HepG2 (cell line): Measurements from ENCODE around the gene HECTD1. TPM values are rescaled to one million over a fixed set of nuclear protein-coding genes. Genes with fewer than 3 reads are reported as not detected.
A peak's percentile ranks its signal among the peaks of the same experiment; 100 is the strongest.

Source experiments
- ATAC-seq: fragments of 200-7000 bp; cut with Tn5 transposase; 3 replicates; pipeline ENCODE4 v1.9.1; 2020; ENCODE audit warnings: mild to moderate bottlenecking, moderate library complexity
- BruUV-seq: library from RNA; stranded (reverse); fragments of 400-500 nt; replicated peaks from 2 replicates; lab custom pipeline; 2021; lab: Mats Ljungman, UMichigan
- CTCF ChIA-PET: fragments of 300-600 bp; formaldehyde crosslinking; extraction: SDS; loops from one replicate; lab custom pipeline; 2021; ENCODE audit warnings: low total read pairs, inconsistent platforms, low intra/inter-chr PET ratio; lab: Yijun Ruan, JAX
- POLR2A ChIA-PET: fragments of 350-600 bp; sonication (Branson Sonifier 250); formaldehyde crosslinking; loops from one replicate; lab custom pipeline; 2020; ENCODE audit warnings: antibody characterized with exemption, inconsistent platforms; lab: Yijun Ruan, JAX
- DNase-seq: peaks from one replicate; pipeline ENCODE4 v3.0.0-alpha.2; 2015; ENCODE audit warnings: low spot score
- FAIRE-seq: peaks from 3 replicates; lab custom pipeline; 2011; peaks lifted over from hg19 to GRCh38; lab: Jason Lieb, UNC
- H2AFZ ChIP-seq: one replicate; pipeline ENCODE4 v1.6.1; 2011; ENCODE audit warnings: low read length, inconsistent platforms
- H3K27ac ChIP-seq: fragments of 300-600 bp; 3 replicates; pipeline ENCODE4 v1.8.0; 2011; ENCODE audit warnings: mixed run types, mild to moderate bottlenecking, mixed read lengths, low read length, inconsistent platforms; ENCODE audit not compliant: insufficient read depth; ENCODE audit errors: extremely low read length
- H3K27me3 ChIP-seq, 2 experiments: fragments of 200-600 bp in 1 of 2; 2 replicates in 1 of 2; 3 replicates in 1 of 2; pipeline versions ENCODE4 v1.6.0 to v1.8.0; 2011; ENCODE audit warnings: low read length in 2 of 2, mild to moderate bottlenecking in 2 of 2, moderate library complexity in 2 of 2, inconsistent platforms in 1 of 2; ENCODE audit not compliant: insufficient read depth in 2 of 2, control insufficient read depth in 1 of 2
- H3K36me3 ChIP-seq, 2 experiments: fragments of 200-600 bp in 1 of 2; replicated peaks in 1 of 2; 2 replicates in 1 of 2; 3 replicates in 1 of 2; pipeline versions ENCODE4 v1.5.1 to v1.8.0; 2011; ENCODE audit warnings: low read length in 2 of 2, inconsistent platforms in 1 of 2; ENCODE audit not compliant: insufficient read depth in 2 of 2, control insufficient read depth in 1 of 2
- H3K4me1 ChIP-seq: 2 replicates; pipeline ENCODE4 v1.5.1; 2012; ENCODE audit warnings: low read length, inconsistent platforms; ENCODE audit not compliant: insufficient read depth
- H3K4me2 ChIP-seq: 2 replicates; pipeline ENCODE4 v1.6.0; 2011; ENCODE audit warnings: low read depth, low read length, inconsistent platforms
- H3K4me3 ChIP-seq, 3 experiments: fragments of 200-600 bp in 1 of 3; sonication (generic), shearing (Covaris generic) in 1 of 3; replicated peaks in 1 of 3; 2 replicates each; pipeline ENCODE4 v1.5.1; 2011 to 2016; ENCODE audit warnings: low read length in 3 of 3, inconsistent platforms in 2 of 3, low read depth in 2 of 3, mild to moderate bottlenecking in 2 of 3, control low read depth in 1 of 3, mixed read lengths in 1 of 3; ENCODE audit not compliant: insufficient read depth in 1 of 3
- H3K79me2 ChIP-seq: one replicate; pipeline ENCODE4 v1.6.1; 2011; ENCODE audit warnings: low read length, inconsistent platforms; ENCODE audit not compliant: insufficient read depth
- H3K9ac ChIP-seq: 2 replicates; pipeline ENCODE4 v1.6.0; 2011; ENCODE audit warnings: mild to moderate bottlenecking, low read depth, low read length, inconsistent platforms; ENCODE audit not compliant: insufficient read depth
- H3K9me3 ChIP-seq: 2 replicates; pipeline ENCODE4 v1.5.1; 2012; ENCODE audit warnings: mild to moderate bottlenecking, low read length
- H4K20me1 ChIP-seq: 2 replicates; pipeline ENCODE4 v1.6.0; 2011; ENCODE audit warnings: inconsistent platforms, mild to moderate bottlenecking, low read length, moderate library complexity; ENCODE audit not compliant: insufficient read depth
- PHF21A ChIP-seq: sonication (generic); formaldehyde crosslinking; IDR thresholded peaks from 2 replicates; pipeline ENCODE4 v1.5.0; 2020; ENCODE audit warnings: mild to moderate bottlenecking, missing genetic modification reagents
- ZNF251 ChIP-seq: sonication (generic); formaldehyde crosslinking; IDR thresholded peaks from 2 replicates; pipeline ENCODE4 v1.9.0; 2021; ENCODE audit warnings: mild to moderate bottlenecking, missing genetic modification reagents
- ZNF350 ChIP-seq: sonication (generic); formaldehyde crosslinking; IDR thresholded peaks from 2 replicates; pipeline ENCODE4 v1.4.0; 2020; ENCODE audit warnings: mild to moderate bottlenecking, low read depth, missing genetic modification reagents, borderline replicate concordance
- WGBS: methylation state at CpG from one replicate; pipeline ENCODE4 v1.1.6; 2017; ENCODE audit warnings: low lambda C conversion rate; 5-methylcytosine and 5-hydroxymethylcytosine counted together
- in situ Hi-C: cut with HindIII; loops from 2 replicates; pipeline ENCODE4 v1.10.0; 2017; ENCODE audit warnings: low pct_unique_long_range_greater_than_20kb; ENCODE audit not compliant: extremely low pct_ligation_motif_present
- intact Hi-C: fragments of 100-400 bp; cut with micrococcal nuclease; formaldehyde crosslinking; loops from one replicate; pipeline ENCODE4 v1.10.0; 2022; ENCODE audit not compliant: unreplicated experiment
- polyA plus RNA-seq, 8 experiments: library from polyadenylated mRNA; depleted of rRNA in 3 of 8; stranded (reverse) in 7 of 8; unstranded in 1 of 8; fragments of >200 nt; fragmentation: Illumina TruSeq in 4 of 8; extraction: Trizol in 4 of 8; gene quantifications; 2 replicates each; pipeline versions ENCODE4 v1.2.1 to v1.2.3, GENCODE V29; 2011 to 2016; ENCODE audit warnings: low read depth in 4 of 8, missing spikeins in 1 of 8, mixed read lengths in 1 of 8; ENCODE audit not compliant: insufficient read depth in 1 of 8
- total RNA-seq, 5 experiments: library from RNA; depleted of rRNA; stranded (reverse); fragments of >200 nt; fragmentation: Illumina TruSeq; extraction: Trizol; gene quantifications; 2 replicates each; pipeline ENCODE4 v1.2.3, GENCODE V29; 2016; ENCODE audit warnings: low read depth in 1 of 5
- TF ChIP-seq, protein P1 (sequence below): IDR thresholded peaks from 2 replicates; pipeline ENCODE4 v1.6.1; 2016; ENCODE audit warnings: mild to moderate bottlenecking, missing biosample characterization, missing genetic modification reagents
- TF ChIP-seq, protein P2 (sequence below): sonication (generic); formaldehyde crosslinking; IDR thresholded peaks from 2 replicates; pipeline ENCODE4 v1.4.0; 2020; ENCODE audit warnings: missing genetic modification reagents, mild to moderate bottlenecking, borderline replicate concordance
- TF ChIP-seq, protein P3 (sequence below): sonication (generic); formaldehyde crosslinking; IDR thresholded peaks from 2 replicates; pipeline ENCODE4 v1.5.1; 2020; ENCODE audit warnings: mild to moderate bottlenecking, missing genetic modification reagents
- TF ChIP-seq, protein P4 (sequence below): sonication (generic); formaldehyde crosslinking; IDR thresholded peaks from 2 replicates; pipeline ENCODE4 v1.4.0; 2020; ENCODE audit warnings: missing genetic modification reagents
- TF ChIP-seq, protein P5 (sequence below): sonication (generic); formaldehyde crosslinking; IDR thresholded peaks from 2 replicates; pipeline ENCODE4 v1.4.0; 2020; ENCODE audit warnings: missing genetic modification reagents, mild to moderate bottlenecking, borderline replicate concordance

HECTD1 gene
- total and polyA plus RNA-seq, 2 of the 13 experiments (the other 11 are each of a cell fraction or from before 2014, with no cell fraction given): 312 to 560 TPM

DNA sequence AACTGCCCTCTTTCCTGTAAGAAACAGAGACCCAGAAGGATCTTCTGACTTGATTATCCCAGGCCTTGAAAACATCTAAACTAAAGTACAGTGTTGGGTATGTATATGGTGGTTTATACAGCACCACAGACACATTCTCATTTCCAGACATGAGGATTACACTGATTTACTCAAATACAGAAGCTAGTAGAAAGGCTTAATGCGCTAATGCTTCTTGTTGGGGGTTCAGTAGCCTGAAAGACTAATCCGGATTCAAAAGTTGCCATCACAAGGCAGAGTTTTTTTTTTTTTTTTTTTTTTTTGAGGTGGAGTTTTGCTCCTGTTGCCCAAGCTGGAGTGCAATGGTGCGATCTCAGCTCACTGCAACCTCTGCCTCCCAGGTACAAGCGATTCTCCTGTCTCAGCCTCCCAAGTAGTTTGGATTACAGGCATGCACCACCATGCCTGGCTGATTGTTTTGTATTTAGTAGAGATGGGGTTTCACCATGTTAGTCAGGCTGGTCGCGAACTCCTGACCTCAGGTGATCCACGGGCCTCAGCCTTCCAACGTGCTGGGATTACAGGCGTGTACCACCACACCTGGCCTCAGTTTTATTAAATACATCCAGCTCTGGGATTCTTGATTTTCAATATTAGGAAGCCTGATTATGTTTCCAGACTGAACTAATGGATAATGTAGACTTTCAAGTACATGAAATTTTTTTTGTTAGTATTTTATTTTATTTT is 46.3 kb upstream of the HECTD1 start:
- FAIRE-seq (no peak), DNase-seq (no peak), ATAC-seq (no peak)
- 86% methylated on average over 9 of the region's 9 CpGs for WGBS
- H2AFZ ChIP-seq: no peak overlapping the region
- no peaks in the 10 kb centered on the region for H3K9me3 ChIP-seq
- no peaks in the 10 kb centered on the region for H4K20me1 ChIP-seq
- no TSS peak for BruUV-seq
- CTCF ChIA-PET: no interaction called here
- H3K27me3 ChIP-seq: no peaks in the 10 kb centered on the region; a peak in 1 of 5 replicates
- intact Hi-C loops: no loop called here
- H3K4me3 ChIP-seq: no peak overlapping the region
- no peaks in the 10 kb centered on the region for H3K79me2 ChIP-seq
- in situ Hi-C loops: no loop called here
- POLR2A ChIA-PET: interaction anchor here (0.9 to 14.8 kb wide), 3 partner anchors 22 to 166 kb away, joined by 4 to 323 read pairs (median 121); partner anchors contain the start of genes HEATR5A and HECTD1
- H3K36me3 ChIP-seq: no peaks in the 10 kb centered on the region
- H3K27ac ChIP-seq: no peak overlapping the region
- H3K9ac ChIP-seq: no peak overlapping the region
- H3K4me2 ChIP-seq: no peak overlapping the region
- H3K4me1 ChIP-seq: peaks cover 79% of the 10 kb centered on the region
- TF ChIP-seq, protein P1, sequence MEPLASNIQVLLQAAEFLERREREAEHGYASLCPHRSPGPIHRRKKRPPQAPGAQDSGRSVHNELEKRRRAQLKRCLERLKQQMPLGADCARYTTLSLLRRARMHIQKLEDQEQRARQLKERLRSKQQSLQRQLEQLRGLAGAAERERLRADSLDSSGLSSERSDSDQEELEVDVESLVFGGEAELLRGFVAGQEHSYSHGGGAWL (CRISPR knock-in tag): 0 out of 2 replicates have a peak, but pooled peaks have one; percentile 42
- TF ChIP-seq, protein P2, sequence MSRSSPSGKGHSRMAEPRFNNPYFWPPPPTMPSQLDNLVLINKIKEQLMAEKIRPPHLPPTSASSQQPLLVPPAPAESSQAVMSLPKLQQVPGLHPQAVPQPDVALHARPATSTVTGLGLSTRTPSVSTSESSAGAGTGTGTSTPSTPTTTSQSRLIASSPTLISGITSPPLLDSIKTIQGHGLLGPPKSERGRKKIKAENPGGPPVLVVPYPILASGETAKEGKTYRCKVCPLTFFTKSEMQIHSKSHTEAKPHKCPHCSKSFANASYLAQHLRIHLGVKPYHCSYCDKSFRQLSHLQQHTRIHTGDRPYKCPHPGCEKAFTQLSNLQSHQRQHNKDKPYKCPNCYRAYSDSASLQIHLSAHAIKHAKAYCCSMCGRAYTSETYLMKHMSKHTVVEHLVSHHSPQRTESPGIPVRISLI (CRISPR knock-in tag): 0 out of 2 replicates have a peak, but pooled peaks have one; percentile 33
- TF ChIP-seq ZNF251 (CRISPR knock-in tag) (0 out of 2 replicates have a peak, but pooled peaks have one; percentile 29), PHF21A (CRISPR knock-in tag) (no peak), ZNF350 (CRISPR knock-in tag) (peak; percentile 39; the same call in 1 of the 2 replicates)
- TF ChIP-seq, protein P3, sequence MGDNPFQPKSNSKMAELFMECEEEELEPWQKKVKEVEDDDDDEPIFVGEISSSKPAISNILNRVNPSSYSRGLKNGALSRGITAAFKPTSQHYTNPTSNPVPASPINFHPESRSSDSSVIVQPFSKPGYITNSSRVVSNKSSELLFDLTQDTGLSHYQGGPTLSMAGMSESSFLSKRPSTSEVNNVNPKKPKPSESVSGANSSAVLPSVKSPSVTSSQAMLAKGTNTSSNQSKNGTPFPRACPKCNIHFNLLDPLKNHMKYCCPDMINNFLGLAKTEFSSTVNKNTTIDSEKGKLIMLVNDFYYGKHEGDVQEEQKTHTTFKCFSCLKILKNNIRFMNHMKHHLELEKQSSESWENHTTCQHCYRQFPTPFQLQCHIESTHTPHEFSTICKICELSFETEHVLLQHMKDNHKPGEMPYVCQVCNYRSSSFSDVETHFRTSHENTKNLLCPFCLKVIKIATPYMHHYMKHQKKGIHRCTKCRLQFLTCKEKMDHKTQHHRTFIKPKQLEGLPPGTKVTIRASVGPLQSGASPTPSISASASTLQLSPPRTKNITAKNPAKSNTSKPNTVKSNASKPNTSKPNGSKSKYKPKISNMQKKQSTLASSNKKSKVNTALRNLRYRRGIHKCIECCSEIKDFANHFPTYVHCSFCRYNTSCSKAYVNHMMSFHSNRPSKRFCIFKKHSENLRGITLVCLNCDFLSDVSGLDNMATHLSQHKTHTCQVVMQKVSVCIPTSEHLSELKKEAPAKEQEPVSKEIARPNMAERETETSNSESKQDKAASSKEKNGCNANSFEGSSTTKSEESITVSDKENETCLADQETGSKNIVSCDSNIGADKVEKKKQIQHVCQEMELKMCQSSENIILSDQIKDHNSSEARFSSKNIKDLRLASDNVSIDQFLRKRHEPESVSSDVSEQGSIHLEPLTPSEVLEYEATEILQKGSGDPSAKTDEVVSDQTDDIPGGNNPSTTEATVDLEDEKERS (CRISPR knock-in tag): 0 out of 2 replicates have a peak, but pooled peaks have one; percentile 16
- TF ChIP-seq, protein P4, sequence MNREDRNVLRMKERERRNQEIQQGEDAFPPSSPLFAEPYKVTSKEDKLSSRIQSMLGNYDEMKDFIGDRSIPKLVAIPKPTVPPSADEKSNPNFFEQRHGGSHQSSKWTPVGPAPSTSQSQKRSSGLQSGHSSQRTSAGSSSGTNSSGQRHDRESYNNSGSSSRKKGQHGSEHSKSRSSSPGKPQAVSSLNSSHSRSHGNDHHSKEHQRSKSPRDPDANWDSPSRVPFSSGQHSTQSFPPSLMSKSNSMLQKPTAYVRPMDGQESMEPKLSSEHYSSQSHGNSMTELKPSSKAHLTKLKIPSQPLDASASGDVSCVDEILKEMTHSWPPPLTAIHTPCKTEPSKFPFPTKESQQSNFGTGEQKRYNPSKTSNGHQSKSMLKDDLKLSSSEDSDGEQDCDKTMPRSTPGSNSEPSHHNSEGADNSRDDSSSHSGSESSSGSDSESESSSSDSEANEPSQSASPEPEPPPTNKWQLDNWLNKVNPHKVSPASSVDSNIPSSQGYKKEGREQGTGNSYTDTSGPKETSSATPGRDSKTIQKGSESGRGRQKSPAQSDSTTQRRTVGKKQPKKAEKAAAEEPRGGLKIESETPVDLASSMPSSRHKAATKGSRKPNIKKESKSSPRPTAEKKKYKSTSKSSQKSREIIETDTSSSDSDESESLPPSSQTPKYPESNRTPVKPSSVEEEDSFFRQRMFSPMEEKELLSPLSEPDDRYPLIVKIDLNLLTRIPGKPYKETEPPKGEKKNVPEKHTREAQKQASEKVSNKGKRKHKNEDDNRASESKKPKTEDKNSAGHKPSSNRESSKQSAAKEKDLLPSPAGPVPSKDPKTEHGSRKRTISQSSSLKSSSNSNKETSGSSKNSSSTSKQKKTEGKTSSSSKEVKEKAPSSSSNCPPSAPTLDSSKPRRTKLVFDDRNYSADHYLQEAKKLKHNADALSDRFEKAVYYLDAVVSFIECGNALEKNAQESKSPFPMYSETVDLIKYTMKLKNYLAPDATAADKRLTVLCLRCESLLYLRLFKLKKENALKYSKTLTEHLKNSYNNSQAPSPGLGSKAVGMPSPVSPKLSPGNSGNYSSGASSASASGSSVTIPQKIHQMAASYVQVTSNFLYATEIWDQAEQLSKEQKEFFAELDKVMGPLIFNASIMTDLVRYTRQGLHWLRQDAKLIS: no peak
- TF ChIP-seq, protein P5, sequence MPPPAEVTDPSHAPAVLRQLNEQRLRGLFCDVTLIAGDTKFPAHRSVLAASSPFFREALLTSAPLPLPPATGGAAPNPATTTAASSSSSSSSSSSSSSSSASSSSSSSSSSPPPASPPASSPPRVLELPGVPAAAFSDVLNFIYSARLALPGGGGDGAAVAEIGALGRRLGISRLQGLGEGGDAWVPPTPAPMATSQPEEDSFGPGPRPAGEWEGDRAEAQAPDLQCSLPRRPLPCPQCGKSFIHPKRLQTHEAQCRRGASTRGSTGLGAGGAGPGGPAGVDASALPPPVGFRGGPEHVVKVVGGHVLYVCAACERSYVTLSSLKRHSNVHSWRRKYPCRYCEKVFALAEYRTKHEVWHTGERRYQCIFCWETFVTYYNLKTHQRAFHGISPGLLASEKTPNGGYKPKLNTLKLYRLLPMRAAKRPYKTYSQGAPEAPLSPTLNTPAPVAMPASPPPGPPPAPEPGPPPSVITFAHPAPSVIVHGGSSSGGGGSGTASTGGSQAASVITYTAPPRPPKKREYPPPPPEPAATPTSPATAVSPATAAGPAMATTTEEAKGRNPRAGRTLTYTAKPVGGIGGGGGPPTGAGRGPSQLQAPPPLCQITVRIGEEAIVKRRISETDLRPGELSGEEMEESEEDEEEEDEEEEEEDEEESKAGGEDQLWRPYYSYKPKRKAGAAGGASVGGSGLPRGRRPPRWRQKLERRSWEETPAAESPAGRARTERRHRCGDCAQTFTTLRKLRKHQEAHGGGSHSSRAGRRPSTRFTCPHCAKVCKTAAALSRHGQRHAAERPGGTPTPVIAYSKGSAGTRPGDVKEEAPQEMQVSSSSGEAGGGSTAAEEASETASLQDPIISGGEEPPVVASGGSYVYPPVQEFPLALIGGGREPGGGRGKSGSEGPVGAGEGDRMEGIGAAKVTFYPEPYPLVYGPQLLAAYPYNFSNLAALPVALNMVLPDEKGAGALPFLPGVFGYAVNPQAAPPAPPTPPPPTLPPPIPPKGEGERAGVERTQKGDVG (CRISPR knock-in tag): peak; percentile 50; the same call in 1 of the 2 replicates
